Stimulated activated naive CD8-positive, alpha-beta T cell treated with anti-CD3 and anti-CD28 coated beads, Interleukin-15, Interleukin-2, amounts not matched to agents 100 ng/mL and 50 ng/mL, for 24 hours (primary cell): ENCODE data around the gene IQCN.

ENCODE experiments used
- H3K27ac Mint-ChIP-seq: one replicate; pipeline ENCODE4 v1.8.0; 2021; ENCODE audit warnings: mild to moderate bottlenecking, mixed read lengths
- H3K27me3 Mint-ChIP-seq: one replicate; pipeline ENCODE4 v1.8.0; 2021; ENCODE audit warnings: mixed read lengths
- H3K36me3 Mint-ChIP-seq: one replicate; pipeline ENCODE4 v1.8.0; 2021; ENCODE audit warnings: low read depth, mixed read lengths
- H3K4me1 Mint-ChIP-seq: one replicate; pipeline ENCODE4 v1.8.0; 2021; ENCODE audit warnings: low read depth, mixed read lengths
- H3K4me3 Mint-ChIP-seq: one replicate; pipeline ENCODE4 v1.8.0; 2021; ENCODE audit warnings: mild to moderate bottlenecking, mixed read lengths
- H3K9me3 Mint-ChIP-seq: one replicate; pipeline ENCODE4 v1.8.0; 2021; ENCODE audit warnings: mixed read lengths

IQCN gene

DNA sequence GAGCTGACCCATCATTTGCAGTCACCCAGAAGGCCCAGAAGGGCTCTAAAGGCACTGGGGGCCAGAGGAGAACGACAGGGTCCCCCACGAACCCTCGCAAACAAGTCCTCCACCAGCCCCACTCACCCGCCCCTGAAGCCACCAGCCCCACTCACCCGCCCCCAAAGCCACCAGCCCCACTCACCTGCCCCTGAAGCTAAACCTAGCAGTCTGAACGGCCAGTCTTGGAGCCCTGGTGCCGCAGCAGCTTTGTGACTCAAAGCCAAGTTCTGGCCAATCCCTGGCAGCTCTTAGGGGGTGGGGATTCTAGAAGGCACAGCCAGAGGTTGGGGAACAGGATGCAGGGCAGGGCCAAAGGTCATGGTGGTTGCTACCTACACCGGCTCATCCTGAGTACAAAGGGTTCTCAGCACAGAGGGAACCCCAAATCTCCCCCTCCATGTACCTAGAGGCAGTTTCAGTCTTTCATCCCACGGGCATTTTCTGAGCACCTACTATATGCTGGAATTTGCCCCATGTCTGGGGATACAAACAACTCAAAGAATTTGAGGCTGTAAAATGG, at the start of gene IQCN:
Gene IQCN, minus strand, starts transcription at position 234 of the 562 bp plus-strand sequence. CDS start 4,974 bp downstream, outside the sequence.
- peaks cover 19% of the 10 kb centered on the region for H3K36me3 Mint-ChIP-seq
- H3K4me3 Mint-ChIP-seq: no peak within 1 kb of the TSS
- peak within 1 kb of the TSS; percentile 52 for H3K27ac Mint-ChIP-seq
- no peaks in the 10 kb centered on the region for H3K9me3 Mint-ChIP-seq
- peaks cover 45% of the 10 kb centered on the region for H3K4me1 Mint-ChIP-seq
- H3K27me3 Mint-ChIP-seq: no peaks in the 10 kb centered on the region

DNA sequence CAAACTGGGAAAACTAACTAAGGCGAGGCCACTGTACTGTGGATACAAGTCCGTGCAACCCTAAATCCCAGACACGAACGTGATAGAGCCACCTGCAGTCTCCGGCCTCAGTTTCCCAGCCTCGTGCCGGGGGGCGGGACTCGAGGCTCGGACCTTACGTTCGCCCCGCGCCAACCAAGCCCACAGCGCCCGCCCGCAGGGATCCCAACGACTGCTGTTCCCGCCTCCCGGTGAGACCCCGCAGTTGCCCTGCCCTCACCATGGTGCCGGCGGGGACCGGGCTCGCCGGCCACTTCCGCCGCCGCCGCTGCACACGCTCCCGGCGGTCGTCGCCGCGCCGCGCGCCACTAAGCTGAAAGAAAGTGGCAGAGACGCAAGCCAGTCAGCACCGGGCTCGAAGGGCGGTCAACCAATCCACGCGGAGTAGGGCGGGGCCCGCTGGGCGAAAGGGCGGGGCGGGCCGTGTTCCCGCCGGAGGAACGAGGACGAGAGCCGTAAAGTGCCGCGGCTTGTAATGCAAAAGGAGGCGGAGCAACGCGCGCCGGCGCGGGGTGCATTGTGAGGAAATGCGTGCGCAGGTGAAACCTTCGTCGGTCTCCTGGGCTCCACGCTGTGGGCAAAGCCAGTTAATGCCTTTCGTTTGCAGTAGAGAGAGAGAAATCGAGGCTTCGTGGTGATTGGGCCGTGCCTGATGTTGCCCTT, 48.7 kb upstream of the IQCN start, which contains the start of gene LSM4:
Gene LSM4, minus strand, starts transcription at position 318 of the 702 bp plus-strand sequence. Its CDS starts 56 bp downstream, at position 262.
- peak within 1 kb of the TSS; percentile 97 for H3K27ac Mint-ChIP-seq

GRCh38 chr19:18322318-18322758, 48.1 kb upstream of the IQCN start:
- H3K27ac Mint-ChIP-seq: peak overlapping the region; percentile 97
- peaks cover 65% of the 10 kb centered on the region for H3K4me1 Mint-ChIP-seq
- H3K36me3 Mint-ChIP-seq: peaks cover 38% of the 10 kb centered on the region
- H3K4me3 Mint-ChIP-seq: peak overlapping the region; percentile 96
- no peaks in the 10 kb centered on the region for H3K27me3 Mint-ChIP-seq
- no peaks in the 10 kb centered on the region for H3K9me3 Mint-ChIP-seq

More for the DNA sequence above, 48.7 kb upstream of the IQCN start, which contains the start of gene LSM4:
- Mint-ChIP-seq H3K4me3 (peak within 1 kb of the TSS; percentile 96), H3K27me3 (no peaks in the 10 kb centered on the region), H3K36me3 (peaks cover 38% of the 10 kb centered on the region), H3K4me1 (peaks cover 59% of the 10 kb centered on the region), H3K9me3 (no peaks in the 10 kb centered on the region)

DNA sequence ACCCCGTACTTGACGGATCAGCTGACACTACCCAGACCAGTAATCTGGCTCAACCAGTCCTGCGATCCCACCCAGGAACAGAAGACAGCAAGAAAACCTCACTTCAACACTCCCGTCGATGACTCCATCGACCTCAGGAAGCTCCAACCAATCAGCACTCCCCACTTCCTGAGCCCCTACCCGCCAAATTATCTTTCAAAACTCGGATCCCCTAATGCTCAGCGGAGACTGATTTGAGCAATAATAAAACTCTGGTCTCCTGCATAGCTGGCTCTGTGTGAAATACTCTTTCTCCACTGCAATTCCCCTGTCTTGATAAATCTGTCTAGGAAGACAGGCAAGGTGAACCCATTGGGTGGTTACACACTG, 47.5 kb upstream of the IQCN start:
- peaks cover 65% of the 10 kb centered on the region for H3K4me1 Mint-ChIP-seq
- H3K27ac Mint-ChIP-seq: peak overlapping the region; percentile 97
- H3K36me3 Mint-ChIP-seq: peaks cover 38% of the 10 kb centered on the region
- peak overlapping the region; percentile 96 for H3K4me3 Mint-ChIP-seq
- no peaks in the 10 kb centered on the region for H3K9me3 Mint-ChIP-seq
- no peaks in the 10 kb centered on the region for H3K27me3 Mint-ChIP-seq

GRCh38 chr19:18320865-18321733, 46.8 kb upstream of the IQCN start:
- Mint-ChIP-seq H3K9me3 (no peaks in the 10 kb centered on the region), H3K36me3 (peaks cover 38% of the 10 kb centered on the region), H3K4me1 (peaks cover 71% of the 10 kb centered on the region), H3K27me3 (no peaks in the 10 kb centered on the region), H3K4me3 (peak overlapping the region; percentile 96), H3K27ac (peak overlapping the region; percentile 97)

GRCh38 chr19:18319591-18320135, 45.4 kb upstream of the IQCN start:
- H3K27ac Mint-ChIP-seq: peak overlapping the region; percentile 93
- peak overlapping the region; percentile 96 for H3K4me3 Mint-ChIP-seq
- no peaks in the 10 kb centered on the region for H3K9me3 Mint-ChIP-seq
- peaks cover 78% of the 10 kb centered on the region for H3K4me1 Mint-ChIP-seq
- peaks cover 45% of the 10 kb centered on the region for H3K36me3 Mint-ChIP-seq
- H3K27me3 Mint-ChIP-seq: no peaks in the 10 kb centered on the region

DNA sequence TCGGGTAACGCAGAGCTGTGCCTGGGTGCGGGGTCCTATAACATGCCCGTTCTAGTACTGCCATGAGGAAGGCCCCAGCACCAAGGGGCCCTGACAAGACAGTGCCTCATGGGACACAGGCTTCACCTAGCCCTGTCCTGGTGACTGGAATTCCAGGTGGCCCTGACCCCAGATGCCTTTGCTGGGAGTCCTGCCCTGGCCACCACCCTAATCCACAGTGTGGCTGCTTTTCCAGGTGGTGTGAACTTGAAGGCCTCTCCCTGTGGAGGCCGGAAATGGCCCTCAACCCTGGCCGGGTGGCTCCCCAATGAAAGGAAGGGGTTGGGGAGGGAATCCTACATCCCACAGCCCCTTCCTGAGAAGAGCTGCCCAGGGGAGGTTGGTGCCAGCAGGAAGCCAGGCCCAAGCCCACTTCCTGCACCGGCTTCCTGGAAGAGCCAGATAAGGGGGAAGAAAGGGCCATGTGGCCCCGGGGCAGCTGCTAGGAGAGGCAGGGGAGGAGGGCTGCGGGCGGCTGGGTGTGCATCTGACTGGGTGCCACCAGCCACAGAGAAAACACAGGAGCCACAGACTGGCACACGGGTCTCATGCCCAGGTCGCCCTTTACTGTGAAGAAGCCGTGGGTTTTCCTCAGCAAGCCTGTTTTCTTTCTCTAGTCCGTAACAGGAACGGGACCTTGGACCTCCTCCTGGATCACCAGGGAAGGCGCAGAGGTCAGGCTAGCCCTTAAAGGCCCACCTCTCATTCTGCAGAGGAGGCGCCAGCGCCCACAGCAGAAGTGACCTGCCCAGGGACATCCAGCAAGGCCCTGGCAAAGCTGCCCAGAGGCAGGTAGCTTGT, 43.9 kb upstream of the IQCN start:
- Mint-ChIP-seq H3K27me3 (no peaks in the 10 kb centered on the region), H3K4me1 (peaks cover 68% of the 10 kb centered on the region), H3K36me3 (peaks cover 54% of the 10 kb centered on the region), H3K4me3 (peak overlapping the region; percentile 76), H3K27ac (peak overlapping the region; percentile 93), H3K9me3 (no peaks in the 10 kb centered on the region)

DNA sequence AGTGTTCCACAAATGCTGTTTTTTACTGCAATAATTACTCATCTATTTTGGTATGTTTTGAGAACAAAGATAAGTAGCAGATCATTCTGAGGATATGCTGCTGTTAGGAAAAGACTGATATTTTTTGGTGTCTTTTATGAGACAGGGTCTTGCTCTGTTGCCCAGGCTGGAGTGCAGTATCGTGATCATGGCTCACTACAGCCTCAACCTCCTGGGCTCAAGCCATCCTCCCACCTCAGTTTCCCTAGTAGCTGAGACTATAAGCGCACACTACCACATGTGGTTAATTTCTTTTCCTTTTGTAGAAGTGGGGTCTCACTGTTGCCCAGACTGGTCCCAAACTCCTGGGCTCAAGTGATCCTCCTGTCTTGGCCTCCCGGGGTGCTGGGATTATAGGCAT, 39.1 kb upstream of the IQCN start:
- H3K4me3 Mint-ChIP-seq: no peak overlapping the region
- H3K4me1 Mint-ChIP-seq: peaks cover 31% of the 10 kb centered on the region
- no peak overlapping the region for H3K27ac Mint-ChIP-seq
- H3K9me3 Mint-ChIP-seq: no peaks in the 10 kb centered on the region
- peaks cover 27% of the 10 kb centered on the region for H3K36me3 Mint-ChIP-seq
- no peaks in the 10 kb centered on the region for H3K27me3 Mint-ChIP-seq

DNA sequence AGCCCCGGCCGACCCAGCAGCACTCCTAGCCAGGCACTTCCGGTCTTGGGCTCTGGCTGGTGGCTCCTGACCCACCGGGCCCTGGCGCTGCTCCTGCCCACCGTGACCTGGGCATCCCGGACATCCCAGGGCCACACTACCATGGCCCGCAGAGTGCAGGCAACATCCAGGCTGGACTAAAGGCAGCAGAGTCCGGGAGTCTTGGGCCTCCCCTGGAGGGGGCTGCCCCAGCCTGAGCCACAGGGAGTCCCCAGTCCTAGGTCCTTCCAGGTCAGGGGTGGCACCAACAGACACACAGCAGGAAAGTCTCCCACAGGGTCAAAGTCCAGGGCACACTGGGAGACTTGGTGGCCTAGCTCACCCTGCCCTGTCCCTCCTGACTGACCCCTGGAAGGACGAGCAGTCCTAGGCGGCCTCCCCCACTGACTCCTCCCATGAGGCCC, 37.9 kb upstream of the IQCN start:
- no peaks in the 10 kb centered on the region for H3K9me3 Mint-ChIP-seq
- peak overlapping the region; percentile 26 for H3K27ac Mint-ChIP-seq
- H3K27me3 Mint-ChIP-seq: no peaks in the 10 kb centered on the region
- peaks cover 29% of the 10 kb centered on the region for H3K4me1 Mint-ChIP-seq
- H3K36me3 Mint-ChIP-seq: peaks cover 34% of the 10 kb centered on the region
- no peak overlapping the region for H3K4me3 Mint-ChIP-seq

- no peak overlapping the region for H3K4me3 Mint-ChIP-seq
- H3K36me3 Mint-ChIP-seq: peaks cover 40% of the 10 kb centered on the region
- no peaks in the 10 kb centered on the region for H3K27me3 Mint-ChIP-seq
- peaks cover 33% of the 10 kb centered on the region for H3K4me1 Mint-ChIP-seq
- H3K27ac Mint-ChIP-seq: no peak overlapping the region
- no peaks in the 10 kb centered on the region for H3K9me3 Mint-ChIP-seq
Measured at GRCh38 chr19:18311502-18312091, 37.3 kb upstream of the IQCN start.

- no peaks in the 10 kb centered on the region for H3K27me3 Mint-ChIP-seq
- H3K27ac Mint-ChIP-seq: no peak overlapping the region
- no peaks in the 10 kb centered on the region for H3K9me3 Mint-ChIP-seq
- H3K4me1 Mint-ChIP-seq: peaks cover 33% of the 10 kb centered on the region
- H3K4me3 Mint-ChIP-seq: no peak overlapping the region
- H3K36me3 Mint-ChIP-seq: peaks cover 41% of the 10 kb centered on the region
Measured at GRCh38 chr19:18310966-18311365, 36.7 kb upstream of the IQCN start.

DNA sequence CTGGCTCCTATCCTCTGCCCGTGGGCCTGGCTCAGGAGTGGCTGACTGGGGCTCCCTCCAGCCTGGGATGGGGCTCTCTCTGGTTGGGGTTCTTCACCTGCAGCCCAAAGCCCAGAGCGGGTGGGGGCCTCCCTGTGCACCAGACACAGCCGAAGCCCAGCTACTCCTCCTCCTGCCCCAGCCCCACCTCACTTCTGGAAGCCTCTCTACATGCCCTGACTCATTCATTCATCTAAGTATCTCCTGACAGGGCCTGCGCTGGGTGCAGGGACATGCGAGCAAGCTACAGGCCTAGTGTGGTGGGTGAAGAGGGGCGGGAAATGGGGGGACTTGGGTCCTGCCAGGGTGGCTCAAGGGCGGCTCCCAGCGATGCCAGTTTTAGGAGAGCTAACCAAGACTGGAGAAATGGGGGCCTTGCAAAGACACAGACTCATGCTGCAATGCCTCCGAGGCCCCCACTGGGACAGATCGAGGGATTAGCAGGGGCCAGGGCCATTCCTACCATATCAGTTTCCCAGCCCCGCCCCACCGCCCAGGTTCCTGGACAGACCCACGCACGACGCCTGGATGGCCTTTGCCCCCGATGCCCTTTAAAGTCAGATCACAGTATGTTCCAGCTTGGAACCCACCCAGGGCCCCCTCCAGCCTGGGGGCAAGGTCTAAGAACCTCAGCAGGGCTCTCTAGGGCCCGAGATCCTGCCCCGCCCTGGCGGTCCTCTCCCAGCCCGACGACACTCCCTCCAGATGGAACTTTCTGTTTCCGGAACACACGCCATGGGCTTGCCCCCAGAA, 36.1 kb upstream of the IQCN start:
- Mint-ChIP-seq H3K27ac (peak overlapping the region; percentile 49), H3K4me3 (no peak overlapping the region), H3K9me3 (no peaks in the 10 kb centered on the region), H3K36me3 (peaks cover 38% of the 10 kb centered on the region), H3K27me3 (no peaks in the 10 kb centered on the region), H3K4me1 (peaks cover 34% of the 10 kb centered on the region)

- Mint-ChIP-seq H3K27me3 (no peaks in the 10 kb centered on the region), H3K9me3 (no peaks in the 10 kb centered on the region), H3K27ac (no peak overlapping the region), H3K4me1 (peaks cover 41% of the 10 kb centered on the region), H3K36me3 (peaks cover 43% of the 10 kb centered on the region), H3K4me3 (no peak overlapping the region)
Measured at GRCh38 chr19:18309525-18310064, 35.3 kb upstream of the IQCN start.
